GM23338 (cell line): ENCODE measurements around the gene ZG16B.
A peak's percentile ranks its signal among the peaks of the same experiment; 100 is the strongest.

Experiments used
- CREB1 ChIP-seq: fragments of 250-450 bp; sonication (Bioruptor Pico); IDR thresholded peaks from 2 replicates; pipeline ENCODE4 v1.5.0; 2020; ENCODE audit warnings: low read depth, mild to moderate bottlenecking, moderate library complexity
- ETS1 ChIP-seq: IDR thresholded peaks from 2 replicates; pipeline ENCODE4 v1.6.1; 2016; ENCODE audit warnings: antibody characterized with exemption
- EZH2 ChIP-seq: fragments of 200-600 bp; sonication (generic); IDR thresholded peaks from one replicate; pipeline ENCODE4 v1.8.0; 2017; ENCODE audit warnings: antibody characterized with exemption, mild to moderate bottlenecking, low read depth; ENCODE audit not compliant: unreplicated experiment
- EZH2phosphoT487 ChIP-seq: fragments of 200-600 bp; sonication (generic); IDR thresholded peaks from one replicate; pipeline ENCODE4 v1.8.1; 2018; ENCODE audit warnings: antibody characterized with exemption; ENCODE audit not compliant: unreplicated experiment
- JUNB ChIP-seq: IDR thresholded peaks from one replicate; pipeline ENCODE4 v1.6.1; 2016; ENCODE audit warnings: antibody characterized with exemption; ENCODE audit not compliant: unreplicated experiment
- POLR2AphosphoS5 ChIP-seq: IDR thresholded peaks from 2 replicates; pipeline ENCODE4 v1.6.1; 2016; ENCODE audit warnings: antibody characterized with exemption, low read depth
- REST ChIP-seq: IDR thresholded peaks from one replicate; pipeline ENCODE4 v1.6.1; 2018; ENCODE audit warnings: antibody characterized with exemption; ENCODE audit not compliant: unreplicated experiment
- STAT1 ChIP-seq: IDR thresholded peaks from one replicate; pipeline ENCODE4 v1.6.1; 2016; ENCODE audit warnings: antibody characterized with exemption; ENCODE audit not compliant: unreplicated experiment
- ZNF331 ChIP-seq: fragments of 250-450 bp; sonication (Bioruptor Pico); IDR thresholded peaks from 2 replicates; pipeline ENCODE4 v1.5.0; 2020; ENCODE audit warnings: low read depth, mild to moderate bottlenecking, moderate library complexity
- TF ChIP-seq, protein P1 (sequence below), 2 experiments: fragments of 200-600 bp in 1 of 2; sonication (generic) in 1 of 2; conservative IDR thresholded peaks; 2 replicates each; pipeline versions ENCODE4 v1.5.1 to v1.6.1; 2016 to 2017; ENCODE audit warnings: antibody characterized with exemption in 2 of 2, low read depth in 2 of 2, mild to moderate bottlenecking in 2 of 2, moderate library complexity in 1 of 2

DNA sequence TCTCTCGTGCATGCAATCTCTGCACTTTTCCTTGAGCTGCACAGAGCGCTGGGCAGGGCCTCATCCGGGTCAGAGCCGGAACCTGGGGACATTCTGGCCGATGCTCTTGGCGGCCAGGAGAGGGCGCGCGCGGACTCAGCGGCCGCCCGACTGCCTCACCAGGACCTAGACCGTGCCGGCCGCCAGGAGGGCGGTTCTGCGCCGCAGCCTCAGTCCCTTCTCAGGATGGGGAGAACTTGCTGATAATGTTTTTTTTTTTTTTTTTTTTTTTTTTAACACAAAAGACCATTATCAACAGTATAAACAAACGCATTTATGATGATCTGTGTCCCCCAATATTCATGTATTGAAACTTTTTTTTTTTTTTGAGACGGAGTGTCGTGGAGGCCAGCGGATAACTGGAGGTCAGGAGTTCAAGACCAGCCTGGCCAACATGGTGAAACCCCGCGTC is 44.8 kb downstream of the ZG16B start:
- TF ChIP-seq, protein P1, sequence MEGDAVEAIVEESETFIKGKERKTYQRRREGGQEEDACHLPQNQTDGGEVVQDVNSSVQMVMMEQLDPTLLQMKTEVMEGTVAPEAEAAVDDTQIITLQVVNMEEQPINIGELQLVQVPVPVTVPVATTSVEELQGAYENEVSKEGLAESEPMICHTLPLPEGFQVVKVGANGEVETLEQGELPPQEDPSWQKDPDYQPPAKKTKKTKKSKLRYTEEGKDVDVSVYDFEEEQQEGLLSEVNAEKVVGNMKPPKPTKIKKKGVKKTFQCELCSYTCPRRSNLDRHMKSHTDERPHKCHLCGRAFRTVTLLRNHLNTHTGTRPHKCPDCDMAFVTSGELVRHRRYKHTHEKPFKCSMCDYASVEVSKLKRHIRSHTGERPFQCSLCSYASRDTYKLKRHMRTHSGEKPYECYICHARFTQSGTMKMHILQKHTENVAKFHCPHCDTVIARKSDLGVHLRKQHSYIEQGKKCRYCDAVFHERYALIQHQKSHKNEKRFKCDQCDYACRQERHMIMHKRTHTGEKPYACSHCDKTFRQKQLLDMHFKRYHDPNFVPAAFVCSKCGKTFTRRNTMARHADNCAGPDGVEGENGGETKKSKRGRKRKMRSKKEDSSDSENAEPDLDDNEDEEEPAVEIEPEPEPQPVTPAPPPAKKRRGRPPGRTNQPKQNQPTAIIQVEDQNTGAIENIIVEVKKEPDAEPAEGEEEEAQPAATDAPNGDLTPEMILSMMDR (conservative IDR thresholded peaks at IDR 0.05; ENCODE audit: low read depth in 2 of 2), result peak; percentile 96 to 97
- TF ChIP-seq JUNB (no peak), POLR2AphosphoS5 (0 out of 2 replicates have a peak, but pooled peaks have one; percentile 20), EZH2 (no peak), EZH2phosphoT487 (no peak), CREB1 (CRISPR knock-in tag) (no peak), ETS1 (no peak), REST (no peak), ZNF331 (CRISPR knock-in tag) (no peak), STAT1 (no peak)
